K562 (cell line): Measurements from ENCODE around the gene IFI27L1. TPM values are rescaled to one million over a fixed set of nuclear protein-coding genes. Genes with fewer than 3 reads are reported as not detected.

Experiments
- ATAC-seq: fragments of 200-7000 bp; cut with Tn5 transposase; 3 replicates; pipeline ENCODE4 v1.9.1; 2020; ENCODE audit warnings: moderate library complexity
- BruUV-seq: library from RNA; stranded (reverse); fragments of 400-500 nt; replicated peaks from 2 replicates; lab custom pipeline; 2021; lab: Mats Ljungman, UMichigan
- CTCF ChIA-PET: fragments of 300-600 bp; formaldehyde crosslinking; extraction: SDS; loops from one replicate; lab custom pipeline; 2021; ENCODE audit warnings: low intra/inter-chr PET ratio; lab: Yijun Ruan, JAX
- POLR2A ChIA-PET: fragments of 300-600, 350-650 bp; sonication (Branson Sonifier 250); formaldehyde crosslinking; extraction: SDS; loops from one replicate; lab custom pipeline; 2021; ENCODE audit warnings: antibody characterized with exemption, inconsistent platforms; lab: Yijun Ruan, JAX
- DNase-seq, 4 experiments: peaks; one replicate each; pipeline versions ENCODE4 v3.0.0 to v3.0.0-alpha.2; 2011 to 2018; ENCODE audit warnings: low spot score in 3 of 4, mixed read lengths in 3 of 4; ENCODE audit errors: extremely low read depth in 1 of 4
- FAIRE-seq: peaks from 2 replicates; lab custom pipeline; 2011; peaks lifted over from hg19 to GRCh38; lab: Jason Lieb, UNC
- H2AFZ ChIP-seq: 2 replicates; pipeline ENCODE4 v1.6.0; 2011; ENCODE audit warnings: low read depth, low read length, control low read depth, inconsistent platforms
- H3K27ac ChIP-seq: fragments of 200-600 bp; 3 replicates; pipeline ENCODE4 v1.8.0; 2011; ENCODE audit warnings: low read depth, mild to moderate bottlenecking, control low read depth, inconsistent platforms, low read length, moderate library complexity, mixed read lengths; ENCODE audit errors: extremely low read depth
- H3K27me3 ChIP-seq, 2 experiments: fragments of 300-600 bp in 1 of 2; 2 replicates in 1 of 2; 3 replicates in 1 of 2; pipeline versions ENCODE4 v1.6.0 to v1.8.0; 2011; ENCODE audit warnings: inconsistent platforms in 2 of 2, low read length in 2 of 2, mild to moderate bottlenecking in 1 of 2, mixed read lengths in 1 of 2, moderate library complexity in 1 of 2; ENCODE audit not compliant: control insufficient read depth in 2 of 2, insufficient read depth in 2 of 2
- H3K36me3 ChIP-seq: fragments of 300-600 bp; 3 replicates; pipeline ENCODE4 v1.8.0; 2011; ENCODE audit warnings: mild to moderate bottlenecking, low read length, inconsistent platforms; ENCODE audit not compliant: control insufficient read depth, insufficient read depth
- H3K4me1 ChIP-seq, 2 experiments: fragments of 200-600 bp in 1 of 2; replicated peaks in 1 of 2; 2 replicates in 1 of 2; 3 replicates in 1 of 2; pipeline versions ENCODE4 v1.5.1 to v1.8.0; 2011; ENCODE audit warnings: inconsistent platforms in 2 of 2, low read length in 2 of 2, mild to moderate bottlenecking in 1 of 2, mixed read lengths in 1 of 2, moderate library complexity in 1 of 2; ENCODE audit not compliant: control insufficient read depth in 2 of 2, insufficient read depth in 2 of 2
- H3K4me2 ChIP-seq: 2 replicates; pipeline ENCODE4 v1.6.1; 2011; ENCODE audit warnings: low read length, control low read depth, inconsistent platforms, mixed read lengths; ENCODE audit not compliant: insufficient read depth
- H3K4me3 ChIP-seq: fragments of 200-600 bp; sonication (generic), shearing (Covaris generic); 2 replicates; pipeline ENCODE4 v1.5.1; 2016; ENCODE audit warnings: control low read depth, inconsistent platforms
- H3K79me2 ChIP-seq: fragments of 200-600 bp; 3 replicates; pipeline ENCODE4 v1.8.0; 2011; ENCODE audit warnings: low read length, inconsistent platforms; ENCODE audit not compliant: control insufficient read depth, insufficient read depth
- H3K9ac ChIP-seq, 2 experiments: 2 replicates each; pipeline versions ENCODE4 v1.6.0 to v1.6.1; 2011; ENCODE audit warnings: low read depth in 2 of 2, low read length in 2 of 2, control low read depth in 1 of 2, inconsistent platforms in 1 of 2, mild to moderate bottlenecking in 1 of 2, mixed read lengths in 1 of 2; ENCODE audit not compliant: insufficient read depth in 1 of 2
- H3K9me1 ChIP-seq: one replicate; pipeline ENCODE4 v1.6.0; 2011; ENCODE audit warnings: inconsistent platforms, mild to moderate bottlenecking, low read length, moderate library complexity; ENCODE audit not compliant: control insufficient read depth, insufficient read depth
- H3K9me3 ChIP-seq: replicated peaks from 2 replicates; pipeline ENCODE4 v1.5.1; 2011; ENCODE audit warnings: low read depth, low read length, inconsistent platforms; ENCODE audit not compliant: control insufficient read depth, insufficient read depth
- H4K20me1 ChIP-seq: replicated peaks from 2 replicates; pipeline ENCODE4 v1.6.1; 2011; ENCODE audit warnings: low read length, inconsistent platforms, mixed read lengths; ENCODE audit not compliant: control insufficient read depth, insufficient read depth
- CAMTA2 ChIP-seq: fragments of 250-450 bp; sonication (Bioruptor Pico); conservative IDR thresholded peaks from 2 replicates; pipeline ENCODE4 v1.5.1; 2022
- CBX2 ChIP-seq: fragments of 200-600 bp; sonication (generic); IDR thresholded peaks from one replicate; pipeline ENCODE4 v1.6.1; 2012; ENCODE audit warnings: mild to moderate bottlenecking, low read length, inconsistent platforms; ENCODE audit not compliant: insufficient read depth, poor library complexity, severe bottlenecking
- CBX3 ChIP-seq, 2 experiments: IDR thresholded peaks; 1 replicate in 1 of 2; 2 replicates in 1 of 2; pipeline ENCODE4 v1.6.1; 2012; ENCODE audit warnings: inconsistent platforms in 2 of 2, low read length in 2 of 2, borderline replicate concordance in 1 of 2, control low read depth in 1 of 2
- CREB1 ChIP-seq, 2 experiments: sonication (generic) in 1 of 2; formaldehyde crosslinking in 1 of 2; IDR thresholded peaks; 2 replicates each; pipeline versions ENCODE4 v1.6.1 to v1.8.0; 2012 to 2022; ENCODE audit warnings: inconsistent platforms in 1 of 2, mild to moderate bottlenecking in 1 of 2, missing genetic modification reagents in 1 of 2, moderate library complexity in 1 of 2
- GABPA ChIP-seq: fragments of 200-800 bp; sonication (Bioruptor generic); conservative IDR thresholded peaks from 2 replicates; pipeline ENCODE4 v1.6.1; 2016; ENCODE audit warnings: low read depth, missing genetic modification characterization, missing compliant biosample characterization
- HDAC6 ChIP-seq: IDR thresholded peaks from 2 replicates; pipeline ENCODE4 v1.6.1; 2012; ENCODE audit warnings: low read depth, mild to moderate bottlenecking, control low read depth, inconsistent platforms, low read length, moderate library complexity
- KLF6 ChIP-seq: fragments of 250-450 bp; sonication (Bioruptor Pico); IDR thresholded peaks from 2 replicates; pipeline ENCODE4 v1.4.0; 2020; ENCODE audit warnings: mild to moderate bottlenecking, moderate library complexity, borderline replicate concordance
- NR2C2 ChIP-seq, 2 experiments: fragments of 200-800 bp in 1 of 2; sonication (Bioruptor generic) in 1 of 2; sonication (generic) in 1 of 2; formaldehyde crosslinking in 1 of 2; IDR thresholded peaks; 2 replicates each; pipeline versions ENCODE4 v1.6.1 to v1.8.0; 2016 to 2022; ENCODE audit warnings: mild to moderate bottlenecking in 1 of 2, missing compliant biosample characterization in 1 of 2, missing genetic modification characterization in 1 of 2, missing genetic modification reagents in 1 of 2
- PHF21A ChIP-seq: fragments of 450-650 bp; IDR thresholded peaks from 2 replicates; pipeline ENCODE4 v1.6.1; 2017; ENCODE audit warnings: low read depth, borderline replicate concordance
- RBM17 ChIP-seq: fragments of 200-400 bp; formaldehyde crosslinking; IDR thresholded peaks from 2 replicates; pipeline ENCODE4 v1.6.1; 2017; ENCODE audit warnings: low read depth, mild to moderate bottlenecking, low read length, borderline replicate concordance
- RFX7 ChIP-seq: fragments of 250-450 bp; sonication (Bioruptor Pico); IDR thresholded peaks from 2 replicates; pipeline ENCODE4 v1.5.1; 2021; ENCODE audit warnings: mild to moderate bottlenecking
- ZNF121 ChIP-seq: sonication (generic); formaldehyde crosslinking; conservative IDR thresholded peaks from 2 replicates; pipeline ENCODE4 v1.8.0; 2022; ENCODE audit warnings: missing genetic modification reagents
- ZNF282 ChIP-seq: sonication (generic); formaldehyde crosslinking; IDR thresholded peaks from 2 replicates; pipeline ENCODE4 v1.8.1; 2023; ENCODE audit warnings: missing genetic modification reagents
- ZNF431 ChIP-seq: sonication (generic); formaldehyde crosslinking; IDR thresholded peaks from 2 replicates; pipeline ENCODE4 v1.8.0; 2022; ENCODE audit warnings: mild to moderate bottlenecking, missing genetic modification reagents
- ZNF696 ChIP-seq: fragments of 250-450 bp; sonication (Bioruptor Pico); conservative IDR thresholded peaks from 2 replicates; pipeline ENCODE4 v1.4.0; 2020; ENCODE audit warnings: mild to moderate bottlenecking, moderate library complexity
- WGBS: fragments of 100-300 bp; shearing (Covaris generic); methylation state at CpG from one replicate; pipeline ENCODE4 v1.1.6; 2016; ENCODE audit warnings: low coverage, mixed read lengths; ENCODE audit not compliant: insufficient coverage; ENCODE audit errors: missing lambda C conversion rate; 5-methylcytosine and 5-hydroxymethylcytosine counted together
- in situ Hi-C: fragments of 300-500 bp; cut with MboI; formaldehyde crosslinking; loops from 4 replicates; pipeline ENCODE4 v1.15.0; 2018; ENCODE audit warnings: inconsistent platforms, mixed read lengths
- intact Hi-C: fragments of 100-400 bp; cut with micrococcal nuclease; formaldehyde crosslinking; loops from 2 replicates; pipeline ENCODE4 v1.14.2; 2022
- polyA plus RNA-seq, 8 experiments: library from polyadenylated mRNA; depleted of rRNA in 4 of 8; stranded (reverse) in 5 of 8; unstranded in 3 of 8; fragments of >200 nt; fragmentation: Nextera tagmentation in 2 of 8; fragmentation: Illumina TruSeq in 1 of 8; extraction: Ambion mirVana in 2 of 8; extraction: Trizol in 1 of 8; gene quantifications; 2 replicates each; pipeline versions ENCODE4 v1.2.1 to v1.2.3, GENCODE V29; 2011 to 2014; ENCODE audit warnings: inconsistent platforms in 1 of 8, missing spikeins in 1 of 8
- total RNA-seq, 7 experiments: library from RNA; depleted of rRNA in 6 of 7; stranded (reverse); fragments of >200 nt in 6 of 7; fragmentation: Illumina TruSeq in 2 of 7; extraction: Trizol in 2 of 7; gene quantifications; 2 replicates each; pipeline versions ENCODE4 v1.2.1 to v1.2.3, GENCODE V29; 2011 to 2021; ENCODE audit warnings: low replicate concordance in 1 of 7
- TF ChIP-seq, protein P1 (sequence below): sonication (generic); formaldehyde crosslinking; IDR thresholded peaks from 2 replicates; pipeline ENCODE4 v1.8.0; 2022; ENCODE audit warnings: mild to moderate bottlenecking, low read depth, missing genetic modification reagents

Gene IFI27L1
- total and polyA plus RNA-seq, 9 of the 15 experiments (the other 6 are each of a cell fraction or from before 2014, with no cell fraction given): 14.5 to 28.0 (median 23.8) TPM

DNA sequence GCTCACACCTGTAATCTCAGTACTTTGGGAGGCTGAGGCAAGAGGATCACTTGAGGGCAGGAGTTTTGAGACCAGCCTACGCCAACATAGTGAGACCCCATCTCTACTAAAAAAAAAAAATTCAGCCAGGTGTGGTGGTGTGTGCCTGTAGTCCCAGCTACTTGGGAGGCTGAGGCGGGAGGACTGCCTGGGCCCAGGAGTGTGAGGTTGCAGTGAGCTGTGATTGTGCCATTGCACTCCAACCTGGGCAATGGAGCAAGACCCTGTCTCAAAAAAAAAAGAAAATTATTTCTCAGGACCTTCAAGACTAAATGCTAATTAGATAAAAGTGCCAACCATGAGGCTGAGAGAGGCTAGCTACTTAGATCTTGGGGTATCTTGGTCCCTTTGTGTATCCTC lies 31.5 kb upstream of the IFI27L1 start:
- intact Hi-C loops: no loop called here
- POLR2A ChIA-PET: interaction anchor here (0.6 to 1.2 kb wide), 2 partner anchors 8 to 82 kb away, joined by 3 to 4 read pairs; no protein-coding TSS in a partner anchor

DNA sequence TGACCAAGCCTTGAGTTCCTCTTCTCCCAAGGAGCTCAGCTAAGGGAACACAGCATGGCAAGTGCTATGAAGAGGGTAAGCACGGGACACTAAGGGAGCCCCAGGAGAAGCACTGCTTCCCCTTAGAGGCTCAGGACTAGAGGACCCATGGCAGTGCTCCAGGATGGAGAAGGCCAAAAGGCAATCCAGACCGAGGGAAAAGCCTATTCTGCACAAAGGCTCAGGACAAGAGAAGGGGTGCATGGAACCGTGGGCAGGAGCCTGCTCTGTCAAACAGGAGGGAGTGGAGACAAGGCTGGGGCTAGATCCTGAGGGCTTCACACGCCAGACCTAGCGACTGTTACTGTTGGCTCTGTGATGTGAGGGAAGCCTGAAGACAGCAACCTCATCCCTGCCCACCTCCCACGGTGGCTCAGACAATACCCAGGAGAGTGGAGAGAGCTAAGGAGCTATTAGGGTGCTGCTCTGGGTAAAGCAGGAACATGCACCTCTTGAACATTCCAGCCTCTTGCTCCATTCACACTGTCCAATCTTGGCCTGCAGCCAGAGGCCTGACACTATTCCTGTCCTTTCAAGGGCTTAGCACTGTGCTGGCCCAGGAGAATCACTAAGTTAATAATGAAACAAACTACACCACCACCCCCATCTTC lies 30.8 kb upstream of the IFI27L1 start:
- H3K27me3 ChIP-seq: no peaks in the 10 kb centered on the region
- ATAC-seq (no peak), FAIRE-seq (no peak), DNase-seq (no peak)
- no peak overlapping the region for H2AFZ ChIP-seq
- CTCF ChIA-PET: interaction anchor here (1.7 kb wide), 1 partner anchor 86 kb away, joined by 14 read pairs; no protein-coding TSS in a partner anchor
- H3K9me3 ChIP-seq: no peaks in the 10 kb centered on the region
- no TSS peak for BruUV-seq
- no peaks in the 10 kb centered on the region; a peak in 1 of 5 replicates for H3K4me1 ChIP-seq
- no peak overlapping the region for H3K4me2 ChIP-seq
- 85% methylated on average over 3 of the region's 6 CpGs for WGBS
- no peak overlapping the region for H3K27ac ChIP-seq
- H3K9ac ChIP-seq: no peak overlapping the region
- peaks cover 89% of the 10 kb centered on the region for H3K36me3 ChIP-seq
- H4K20me1 ChIP-seq: no peaks in the 10 kb centered on the region
- no peaks in the 10 kb centered on the region for H3K9me1 ChIP-seq
- in situ Hi-C loops: no loop called here
- POLR2A ChIA-PET: interaction anchor here (0.6 to 1.2 kb wide), 2 partner anchors 9 to 82 kb away, joined by 3 to 4 read pairs; no protein-coding TSS in a partner anchor
- no peak for TF ChIP-seq ZNF282 (CRISPR knock-in tag)
- TF ChIP-seq, protein P1, sequence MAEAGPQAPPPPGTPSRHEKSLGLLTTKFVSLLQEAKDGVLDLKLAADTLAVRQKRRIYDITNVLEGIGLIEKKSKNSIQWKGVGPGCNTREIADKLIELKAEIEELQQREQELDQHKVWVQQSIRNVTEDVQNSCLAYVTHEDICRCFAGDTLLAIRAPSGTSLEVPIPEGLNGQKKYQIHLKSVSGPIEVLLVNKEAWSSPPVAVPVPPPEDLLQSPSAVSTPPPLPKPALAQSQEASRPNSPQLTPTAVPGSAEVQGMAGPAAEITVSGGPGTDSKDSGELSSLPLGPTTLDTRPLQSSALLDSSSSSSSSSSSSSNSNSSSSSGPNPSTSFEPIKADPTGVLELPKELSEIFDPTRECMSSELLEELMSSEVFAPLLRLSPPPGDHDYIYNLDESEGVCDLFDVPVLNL: no peak
- no peak for TF ChIP-seq CBX2
- TF ChIP-seq PHF21A: no peak
- TF ChIP-seq CBX3 (IDR thresholded peaks at IDR 0.05; ENCODE audit: borderline replicate concordance in 1 of 2, low read length in 2 of 2): no peak
- no peak for TF ChIP-seq CREB1 (IDR thresholded peaks at IDR 0.05)
- TF ChIP-seq CREB1 (CRISPR knock-in tag; IDR thresholded peaks at IDR 0.05): no peak
- TF ChIP-seq RBM17: no peak
- TF ChIP-seq KLF6: no peak
- no peak for TF ChIP-seq ZNF431 (CRISPR knock-in tag)
- TF ChIP-seq CAMTA2: no peak
- no peak for TF ChIP-seq GABPA (tag)
- no peak for TF ChIP-seq ZNF696 (CRISPR knock-in tag)
- no peak for TF ChIP-seq HDAC6
- no peak for TF ChIP-seq RFX7 (CRISPR knock-in tag)
- H3K79me2 ChIP-seq: no peaks in the 10 kb centered on the region
- H3K4me3 ChIP-seq: no peak overlapping the region
- intact Hi-C loops: no loop called here

More for the DNA sequence above, 31.5 kb upstream of the IFI27L1 start:
- no peaks in the 10 kb centered on the region for H3K79me2 ChIP-seq
- BruUV-seq: no TSS peak
- H4K20me1 ChIP-seq: no peaks in the 10 kb centered on the region
- no peak overlapping the region for H3K4me2 ChIP-seq
- no peaks in the 10 kb centered on the region for H3K9me1 ChIP-seq
- no peak for ATAC-seq
- TF ChIP-seq ZNF121 (CRISPR knock-in tag): 0 out of 2 replicates have a peak, but pooled peaks have one; percentile 27
- no peak for TF ChIP-seq NR2C2 (CRISPR knock-in tag; IDR thresholded peaks at IDR 0.05)
- no peak for TF ChIP-seq NR2C2 (tag; IDR thresholded peaks at IDR 0.05)
- CTCF ChIA-PET: no interaction called here
- FAIRE-seq: no peak
- H3K36me3 ChIP-seq: peaks cover 87% of the 10 kb centered on the region
- no peaks in the 10 kb centered on the region; a peak in 1 of 5 replicates for H3K4me1 ChIP-seq
- WGBS: no CpG with 5 or more reads among the region's 2 CpGs
- no peak overlapping the region for H3K27ac ChIP-seq
- H3K9ac ChIP-seq: no peak overlapping the region
- in situ Hi-C loops: no loop called here
- no peaks in the 10 kb centered on the region for H3K27me3 ChIP-seq
- H2AFZ ChIP-seq: no peak overlapping the region
- no peak overlapping the region for H3K4me3 ChIP-seq
- no peaks in the 10 kb centered on the region for H3K9me3 ChIP-seq
- DNase-seq: no peak
